T-cell (primary cell): Measurements from ENCODE around the gene BIRC2. TPM values are rescaled to one million over a fixed set of nuclear protein-coding genes. Genes with fewer than 3 reads are reported as not detected.
A peak's percentile ranks its signal among the peaks of the same experiment; 100 is the strongest.
"Not testable (repeated sequence)": the region's sequence is repeated elsewhere in the genome, so short reads cannot be mapped to it uniquely, and the experiment has no call there.

Source experiments
- ATAC-seq, 4 experiments: fragments of 200-7000 bp in 3 of 4; fragments of 150-1000 bp in 1 of 4; cut with Tn5 transposase; replicated peaks in 1 of 4; 1 replicate in 3 of 4; 2 replicates in 1 of 4; pipeline ENCODE4 v1.10.0; 2021; ENCODE audit warnings: moderate library complexity in 3 of 4, mild to moderate bottlenecking in 2 of 4, moderate number of reproducible peaks in 1 of 4
- CTCF ChIA-PET, 2 donors: fragments of 300-600 bp; sonication (Branson Sonifier 250); formaldehyde crosslinking; loops; one replicate each; lab custom pipeline; 2022; ENCODE audit warnings: antibody characterized with exemption in 2 of 2; lab: Charles Lee
- POLR2A ChIA-PET, 2 donors: fragments of 300-600 bp; sonication (Branson Sonifier 250); formaldehyde crosslinking; loops; one replicate each; lab custom pipeline; 2022; ENCODE audit warnings: antibody characterized with exemption in 2 of 2; lab: Charles Lee
- DNase-seq, 35 experiments: peaks; one replicate each; pipeline versions ENCODE4 v3.0.0 to v3.0.0-alpha.2; 2013 to 2023
- H3K27ac ChIP-seq: one replicate; pipeline ENCODE4 v1.5.1; 2013; ENCODE audit warnings: low read length
- H3K27me3 ChIP-seq, 2 experiments: replicated peaks in 1 of 2; 1 replicate in 1 of 2; 2 replicates in 1 of 2; pipeline versions ENCODE4 v1.6.1 to v1.7.0; 2013; ENCODE audit warnings: low read length in 1 of 2, mixed read lengths in 1 of 2; ENCODE audit not compliant: control insufficient read depth in 2 of 2, insufficient read depth in 2 of 2; ENCODE audit errors: extremely low read depth in 1 of 2
- H3K36me3 ChIP-seq, 2 donors: 1 replicate in 1 of 2; 2 replicates in 1 of 2; pipeline versions ENCODE4 v1.6.1 to v1.7.0; 2013; ENCODE audit warnings: low read length in 1 of 2; ENCODE audit not compliant: control insufficient read depth in 2 of 2, insufficient read depth in 1 of 2; ENCODE audit errors: extremely low read depth in 1 of 2
- H3K4me1 ChIP-seq, 2 experiments: 1 replicate in 1 of 2; 2 replicates in 1 of 2; pipeline versions ENCODE4 v1.6.1 to v1.7.0; 2013; ENCODE audit warnings: low read length in 2 of 2, mixed read lengths in 1 of 2; ENCODE audit not compliant: insufficient read depth in 2 of 2, control insufficient read depth in 1 of 2; ENCODE audit errors: extremely low read depth in 1 of 2
- H3K4me3 ChIP-seq, 2 donors: 1 replicate in 1 of 2; 2 replicates in 1 of 2; pipeline versions ENCODE4 v1.5.1 to v1.7.0; 2013; ENCODE audit warnings: mild to moderate bottlenecking in 2 of 2, low read length in 1 of 2, moderate library complexity in 1 of 2; ENCODE audit not compliant: control insufficient read depth in 1 of 2; ENCODE audit errors: extremely low read depth in 1 of 2
- H3K9me3 ChIP-seq: 2 replicates; pipeline ENCODE4 v1.7.0; 2013
- H3K27ac Mint-ChIP-seq, 2 donors: one replicate each; pipeline ENCODE4 v1.8.0; 2020 to 2021; ENCODE audit warnings: mild to moderate bottlenecking in 2 of 2, mixed read lengths in 2 of 2
- H3K27me3 Mint-ChIP-seq, 2 donors: one replicate each; pipeline ENCODE4 v1.8.0; 2021 to 2022; ENCODE audit warnings: mixed read lengths in 2 of 2
- H3K36me3 Mint-ChIP-seq: one replicate; pipeline ENCODE4 v1.8.0; 2021; ENCODE audit warnings: mixed read lengths
- H3K4me1 Mint-ChIP-seq, 3 donors: one replicate each; pipeline ENCODE4 v1.8.0; 2020 to 2022; ENCODE audit warnings: mixed read lengths in 3 of 3, mild to moderate bottlenecking in 1 of 3
- H3K4me3 Mint-ChIP-seq, 3 donors: one replicate each; pipeline ENCODE4 v1.8.0; 2020 to 2022; ENCODE audit warnings: mild to moderate bottlenecking in 3 of 3, mixed read lengths in 3 of 3, moderate library complexity in 3 of 3
- H3K9me3 Mint-ChIP-seq, 3 donors: one replicate each; pipeline ENCODE4 v1.8.0; 2020 to 2022; ENCODE audit warnings: mixed read lengths in 3 of 3
- WGBS: methylation state at CpG from one replicate; pipeline ENCODE4 v1.1.5; 2013; ENCODE audit warnings: missing lambda C conversion rate; ENCODE audit not compliant: insufficient coverage; 5-methylcytosine and 5-hydroxymethylcytosine counted together
- total RNA-seq, 35 experiments: library from RNA in 6 of 35; stranded (reverse) in 6 of 35; fragments of 120-200 nt in 1 of 35; gene quantifications; one replicate each; pipeline versions ENCODE4 v1.2.1 to v1.2.4 and lab custom pipeline; 2013 to 2026

The BIRC2 gene
- total RNA-seq, 5 donors from 2014 or later (not counting 1 experiment from before 2014, with no cell fraction given), result 53.3 to 100 (median 60.8) TPM

- H3K4me3 ChIP-seq, result no peak overlapping the region
- peaks cover 0 to 43% of the 10 kb centered on the region in 2 donors for H3K36me3 ChIP-seq
- Mint-ChIP-seq H3K27me3 (no peaks in the 10 kb centered on the region), H3K36me3 (peaks cover 73% of the 10 kb centered on the region), H3K4me1 (peaks cover 49 to 65% (median 63%) of the 10 kb centered on the region in 3 donors), H3K9me3 (peaks cover 2 to 4% (median 3%) of the 10 kb centered on the region in 3 donors), H3K4me3 (no peak overlapping the region), H3K27ac (peak overlapping the region; percentile 8 to 47)
- no CpG with 5 or more reads among the region's 1 CpG for WGBS
- H3K9me3 ChIP-seq, result no peaks in the 10 kb centered on the region
- no peaks in the 10 kb centered on the region for H3K27me3 ChIP-seq
- CTCF ChIA-PET, result interaction anchor here (0.8 to 1.9 kb wide), 8 partner anchors 15 to 248 kb away, joined by 3 to 9 read pairs (median 6); no protein-coding TSS in a partner anchor
- DNase-seq, result no peak
- no peak for ATAC-seq
- POLR2A ChIA-PET, result interaction anchor here in 1 of 2 donors (0.8 to 1.0 kb wide), 2 partner anchors 16 to 49 kb away, joined by 3 to 5 read pairs; no protein-coding TSS in a partner anchor
- no peak overlapping the region for H3K27ac ChIP-seq
- peaks cover 13 to 23% of the 10 kb centered on the region in 2 experiments for H3K4me1 ChIP-seq
Measured at GRCh38 chr11:102364991-102365390, 18.0 kb downstream of the BIRC2 start.

- ATAC-seq (peak; percentile 57 to 80 (median 73)), DNase-seq (peak in 1 of 35 experiments; percentile 53)
- Histone ChIP-seq H3K9me3 (no peaks in the 10 kb centered on the region), H3K27me3 (no peaks in the 10 kb centered on the region), H3K4me1 (peaks cover 0 to 3% of the 10 kb centered on the region in 2 experiments), H3K27ac (no peak overlapping the region), H3K4me3 (no peak overlapping the region), H3K36me3 (peaks cover 0 to 43% of the 10 kb centered on the region in 2 donors)
- ChIA-PET POLR2A (interaction anchor here (0.6 to 1.0 kb wide), 3 partner anchors 22 to 127 kb away, joined by 3 read pairs; no protein-coding TSS in a partner anchor), CTCF (interaction anchor here (0.6 to 3.7 kb wide), 47 partner anchors 8 to 299 kb away, joined by 3 to 29 read pairs (median 4); no protein-coding TSS in a partner anchor)
- Mint-ChIP-seq H3K4me3 (peak overlapping the region in 1 of 3 donors; percentile 9), H3K27me3 (no peaks in the 10 kb centered on the region), H3K9me3 (no peaks in the 10 kb centered on the region), H3K27ac (peak overlapping the region; percentile 76 to 81), H3K36me3 (peaks cover 60% of the 10 kb centered on the region), H3K4me1 (peaks cover 33 to 50% (median 47%) of the 10 kb centered on the region in 3 donors)
- WGBS, result no CpG with 5 or more reads among the region's 6 CpGs
Measured at GRCh38 chr11:102367364-102367763, 20.4 kb downstream of the BIRC2 start.

- H3K4me1 ChIP-seq, result peaks cover 0 to 2% of the 10 kb centered on the region in 2 experiments
- no peaks in the 10 kb centered on the region for H3K9me3 Mint-ChIP-seq
- peaks cover 29 to 44% (median 42%) of the 10 kb centered on the region in 3 donors for H3K4me1 Mint-ChIP-seq
- no peaks in the 10 kb centered on the region for H3K27me3 ChIP-seq
- WGBS, result no CpG with 5 or more reads among the region's 3 CpGs
- no peaks in the 10 kb centered on the region for H3K27me3 Mint-ChIP-seq
- no peak overlapping the region for H3K4me3 ChIP-seq
- H3K4me3 Mint-ChIP-seq, result no peak overlapping the region
- peak overlapping the region; percentile 35 to 61 for H3K27ac Mint-ChIP-seq
- POLR2A ChIA-PET, result interaction anchor here (0.6 to 0.9 kb wide), 6 partner anchors 18 to 57 kb away, joined by 3 to 12 read pairs (median 4); no protein-coding TSS in a partner anchor
- no peaks in the 10 kb centered on the region for H3K9me3 ChIP-seq
- peaks cover 51% of the 10 kb centered on the region for H3K36me3 Mint-ChIP-seq
- H3K36me3 ChIP-seq, result peaks cover 0 to 39% of the 10 kb centered on the region in 2 donors
- no peak overlapping the region for H3K27ac ChIP-seq
- no peak for ATAC-seq
- DNase-seq, result no peak
- CTCF ChIA-PET, result interaction anchor here (0.6 to 3.7 kb wide), 15 partner anchors 22 to 298 kb away, joined by 3 to 25 read pairs (median 4); no protein-coding TSS in a partner anchor
Measured at GRCh38 chr11:102368472-102368871, 21.5 kb downstream of the BIRC2 start.

GRCh38 chr11:102374633-102375424, 27.8 kb downstream of the BIRC2 start:
- CTCF ChIA-PET, result interaction anchor here (0.5 to 1.5 kb wide), 6 partner anchors 8 to 125 kb away, joined by 3 to 5 read pairs (median 4); no protein-coding TSS in a partner anchor
- ATAC-seq, H3K4me3 ChIP-seq, H3K27me3 Mint-ChIP-seq, H3K4me1 ChIP-seq, H3K9me3 ChIP-seq, H3K27ac ChIP-seq, H3K27me3 ChIP-seq, H3K9me3 Mint-ChIP-seq: not testable (repeated sequence)
- H3K36me3 ChIP-seq, result peaks cover 0 to 25% of the 10 kb centered on the region in 2 donors
- Mint-ChIP-seq H3K36me3 (peaks cover 44% of the 10 kb centered on the region), H3K4me3 (peak overlapping the region in 2 of 3 donors; percentile 49 to 50), H3K4me1 (peaks cover 27 to 39% (median 29%) of the 10 kb centered on the region in 3 donors), H3K27ac (peak overlapping the region; percentile 25 to 34)
- DNase-seq, result peak in 12 of 35 experiments; percentile 13 to 66 (median 28)
- 93% methylated on average over 23 of the region's 31 CpGs for WGBS
- POLR2A ChIA-PET, result interaction anchor here (0.7 to 1.2 kb wide), 4 partner anchors 18 to 119 kb away, joined by 3 to 7 read pairs (median 4); no protein-coding TSS in a partner anchor

- H3K27ac Mint-ChIP-seq, result peak overlapping the region; percentile 17 to 41
Measured at GRCh38 chr11:102375720-102376399, 28.8 kb downstream of the BIRC2 start.

More at GRCh38 chr11:102375720-102376399, 28.8 kb downstream of the BIRC2 start:
- Histone ChIP-seq H3K4me1 (peaks cover 0 to 9% of the 10 kb centered on the region in 2 experiments), H3K27ac (no peak overlapping the region), H3K27me3 (no peaks in the 10 kb centered on the region), H3K36me3 (peaks cover 4 to 29% of the 10 kb centered on the region in 2 donors), H3K4me3 (no peak overlapping the region), H3K9me3 (no peaks in the 10 kb centered on the region)
- ATAC-seq (no peak), DNase-seq (no peak)
- WGBS, result 100% methylated on average over 1 of the region's 5 CpGs
- POLR2A ChIA-PET, result interaction anchor here (0.5 to 1.2 kb wide), 8 partner anchors 8 to 118 kb away, joined by 3 to 7 read pairs (median 4); no protein-coding TSS in a partner anchor
- Mint-ChIP-seq H3K27me3 (no peaks in the 10 kb centered on the region), H3K4me1 (peaks cover 27 to 39% (median 29%) of the 10 kb centered on the region in 3 donors), H3K4me3 (no peak overlapping the region), H3K36me3 (peaks cover 52% of the 10 kb centered on the region), H3K9me3 (no peaks in the 10 kb centered on the region)
- CTCF ChIA-PET, result interaction anchor here (0.5 to 1.5 kb wide), 10 partner anchors 9 to 124 kb away, joined by 3 to 5 read pairs (median 4); no protein-coding TSS in a partner anchor
